Brain microvascular endothelial cell (primary cell): Measurements from ENCODE around the gene BANF2.

Experiments used
- DNase-seq: peaks from one replicate; pipeline ENCODE4 v3.0.0-alpha.2; 2020
- H3K27ac ChIP-seq: fragments of 250-450 bp; sonication (Bioruptor Pico); 2 replicates; pipeline ENCODE4 v1.5.1; 2020; ENCODE audit warnings: mild to moderate bottlenecking, moderate library complexity
- H3K27me3 ChIP-seq: fragments of 250-450 bp; sonication (Bioruptor Pico); replicated peaks from 2 replicates; pipeline ENCODE4 v1.5.1; 2020; ENCODE audit warnings: mild to moderate bottlenecking
- H3K36me3 ChIP-seq: fragments of 250-450 bp; sonication (Bioruptor Pico); replicated peaks from 2 replicates; pipeline ENCODE4 v1.5.1; 2020; ENCODE audit warnings: mild to moderate bottlenecking
- H3K4me3 ChIP-seq: 2 replicates; pipeline ENCODE4 v1.5.1; 2011; ENCODE audit warnings: low read depth, mild to moderate bottlenecking, control low read depth, low read length, moderate library complexity
- in situ Hi-C: cut with HindIII; loops from 2 replicates; pipeline ENCODE4 v1.10.0; 2017; ENCODE audit warnings: low sequenced_read_pairs, low pct_ligation_motif_present
- TF ChIP-seq, protein P1 (sequence below): IDR thresholded peaks from 2 replicates; pipeline ENCODE4 v1.5.1; 2011; ENCODE audit warnings: low read depth, mild to moderate bottlenecking, moderate library complexity, low read length, control low read depth, inconsistent platforms; ENCODE audit errors: missing control alignments

The BANF2 gene

DNA sequence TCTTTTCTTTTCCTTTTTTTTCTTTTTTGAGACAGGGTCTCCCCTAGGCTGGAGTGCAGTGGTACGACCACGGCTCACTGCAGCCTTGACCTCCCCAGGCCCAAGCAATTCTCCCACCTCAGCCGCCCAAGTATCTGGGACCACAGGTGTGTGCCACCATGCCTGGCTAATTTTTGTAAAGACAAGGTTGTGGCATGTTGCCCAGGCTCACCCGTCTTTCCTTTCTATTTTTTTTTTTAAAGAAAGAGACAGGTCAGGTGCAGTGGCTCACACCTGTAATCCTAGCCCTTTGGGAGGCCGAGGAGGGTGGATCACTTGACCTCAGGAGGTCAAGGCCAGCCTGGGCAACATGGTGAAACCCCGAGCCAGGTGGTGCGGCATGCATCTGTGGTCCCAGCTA is 16.6 kb downstream of the BANF2 start:
- Histone ChIP-seq H3K27me3 (no peaks in the 10 kb centered on the region), H3K27ac (no peak overlapping the region), H3K4me3 (no peak overlapping the region), H3K36me3 (no peaks in the 10 kb centered on the region)
- TF ChIP-seq, protein P1, sequence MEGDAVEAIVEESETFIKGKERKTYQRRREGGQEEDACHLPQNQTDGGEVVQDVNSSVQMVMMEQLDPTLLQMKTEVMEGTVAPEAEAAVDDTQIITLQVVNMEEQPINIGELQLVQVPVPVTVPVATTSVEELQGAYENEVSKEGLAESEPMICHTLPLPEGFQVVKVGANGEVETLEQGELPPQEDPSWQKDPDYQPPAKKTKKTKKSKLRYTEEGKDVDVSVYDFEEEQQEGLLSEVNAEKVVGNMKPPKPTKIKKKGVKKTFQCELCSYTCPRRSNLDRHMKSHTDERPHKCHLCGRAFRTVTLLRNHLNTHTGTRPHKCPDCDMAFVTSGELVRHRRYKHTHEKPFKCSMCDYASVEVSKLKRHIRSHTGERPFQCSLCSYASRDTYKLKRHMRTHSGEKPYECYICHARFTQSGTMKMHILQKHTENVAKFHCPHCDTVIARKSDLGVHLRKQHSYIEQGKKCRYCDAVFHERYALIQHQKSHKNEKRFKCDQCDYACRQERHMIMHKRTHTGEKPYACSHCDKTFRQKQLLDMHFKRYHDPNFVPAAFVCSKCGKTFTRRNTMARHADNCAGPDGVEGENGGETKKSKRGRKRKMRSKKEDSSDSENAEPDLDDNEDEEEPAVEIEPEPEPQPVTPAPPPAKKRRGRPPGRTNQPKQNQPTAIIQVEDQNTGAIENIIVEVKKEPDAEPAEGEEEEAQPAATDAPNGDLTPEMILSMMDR, result no peak
- no peak for DNase-seq
- in situ Hi-C loops, result no loop called here

DNA sequence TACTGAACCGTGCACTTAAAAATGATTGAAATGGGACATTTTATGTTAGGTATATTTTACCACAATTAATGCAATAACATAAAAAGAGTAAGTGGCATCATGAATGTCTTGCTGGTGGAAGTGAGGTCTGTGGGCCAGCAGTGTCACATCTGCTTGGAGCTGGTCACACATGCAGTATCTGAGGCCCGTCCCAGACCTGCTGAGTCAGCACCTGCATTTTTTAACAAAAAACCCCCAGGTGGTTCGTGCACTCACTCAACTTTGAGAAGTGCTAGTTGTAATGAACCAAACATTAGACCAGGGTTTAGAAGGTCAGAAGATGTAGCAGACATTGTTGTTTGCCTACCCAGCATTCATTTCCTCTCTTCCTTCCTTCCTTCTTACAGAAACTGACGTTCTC is 21.0 kb downstream of the BANF2 start:
- H3K27ac ChIP-seq, result no peak overlapping the region
- no peak overlapping the region for H3K4me3 ChIP-seq
- in situ Hi-C loops, result no loop called here
- no peak for DNase-seq
- no peaks in the 10 kb centered on the region for H3K27me3 ChIP-seq
- no peaks in the 10 kb centered on the region for H3K36me3 ChIP-seq
- TF ChIP-seq, protein P1, result no peak

DNA sequence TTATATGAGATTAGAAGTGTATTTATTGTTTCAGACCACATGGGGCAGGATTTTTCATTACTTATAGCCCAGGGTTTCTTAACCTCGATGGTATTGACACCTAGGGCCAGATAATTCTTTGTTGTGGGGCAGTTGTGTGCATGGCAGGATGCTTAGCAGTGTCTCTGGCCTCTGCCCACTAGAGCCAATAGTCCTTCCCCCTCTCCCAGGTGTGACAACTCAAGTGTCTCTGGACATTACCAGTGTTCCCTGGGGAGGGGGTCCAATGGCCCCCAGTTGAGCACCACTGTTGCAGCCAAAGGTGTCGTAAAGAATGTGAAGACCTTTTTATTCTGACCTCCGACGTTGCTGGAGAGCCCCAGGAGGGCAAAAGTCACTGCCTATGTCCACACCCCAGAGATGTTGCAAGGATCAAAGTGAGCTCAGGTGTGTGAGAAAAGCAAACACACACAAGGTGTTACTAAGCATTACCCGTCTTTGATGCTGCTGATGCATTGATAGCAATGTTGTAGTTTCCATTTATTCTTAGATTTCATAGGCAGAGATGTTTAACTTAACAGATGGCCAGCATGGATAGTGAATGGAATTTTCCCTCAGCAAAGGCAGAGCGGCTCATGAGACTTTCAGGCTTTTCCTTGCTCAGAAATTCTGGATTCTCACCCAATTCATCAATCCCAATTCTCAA is 22.2 kb downstream of the BANF2 start:
- Histone ChIP-seq H3K27me3 (no peaks in the 10 kb centered on the region), H3K36me3 (no peaks in the 10 kb centered on the region), H3K27ac (no peak overlapping the region), H3K4me3 (no peak overlapping the region)
- DNase-seq, result no peak
- TF ChIP-seq, protein P1, result peak; percentile 36
- in situ Hi-C loops, result no loop called here

DNA sequence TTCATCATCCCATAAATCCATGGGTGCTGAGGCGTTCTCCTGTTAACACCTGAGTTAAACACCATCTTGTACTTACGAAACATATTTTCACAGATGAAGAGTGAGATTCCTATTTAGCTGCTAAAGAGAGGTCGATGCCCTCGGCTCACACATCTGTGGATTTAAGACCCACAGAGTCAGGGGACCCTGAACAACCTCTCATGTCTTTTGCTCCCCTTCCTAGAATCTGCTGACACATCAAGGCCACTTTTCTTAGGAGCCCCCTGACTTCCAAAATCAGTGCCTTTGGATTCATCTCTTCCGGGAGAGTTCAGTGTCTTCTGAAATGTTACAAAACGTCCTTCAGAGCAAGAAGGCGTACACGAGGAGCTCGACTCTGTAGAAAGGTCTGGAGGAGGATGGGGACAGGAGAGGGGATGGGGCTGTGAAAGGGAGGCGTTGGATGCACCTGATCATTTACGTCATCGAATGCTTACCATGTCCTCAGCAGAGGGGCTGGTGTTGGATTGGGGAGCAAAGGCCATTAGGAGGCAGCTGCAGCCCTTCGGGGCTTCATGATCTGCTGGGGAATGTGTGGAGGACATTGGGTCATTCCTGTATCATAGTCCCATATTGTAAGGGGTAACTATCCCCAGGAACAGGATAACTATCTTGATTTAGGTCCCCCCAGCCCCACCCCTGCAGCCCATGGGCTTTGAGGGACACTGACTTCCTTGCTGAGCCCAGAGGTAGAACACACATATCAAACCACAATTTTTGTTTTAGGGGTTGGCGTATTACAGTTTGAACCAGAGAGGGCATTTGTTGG is 22.9 kb downstream of the BANF2 start:
- Histone ChIP-seq H3K27me3 (no peaks in the 10 kb centered on the region), H3K36me3 (no peaks in the 10 kb centered on the region), H3K27ac (no peak overlapping the region), H3K4me3 (no peak overlapping the region)
- TF ChIP-seq, protein P1, result no peak
- no peak for DNase-seq
- in situ Hi-C loops, result no loop called here

DNA sequence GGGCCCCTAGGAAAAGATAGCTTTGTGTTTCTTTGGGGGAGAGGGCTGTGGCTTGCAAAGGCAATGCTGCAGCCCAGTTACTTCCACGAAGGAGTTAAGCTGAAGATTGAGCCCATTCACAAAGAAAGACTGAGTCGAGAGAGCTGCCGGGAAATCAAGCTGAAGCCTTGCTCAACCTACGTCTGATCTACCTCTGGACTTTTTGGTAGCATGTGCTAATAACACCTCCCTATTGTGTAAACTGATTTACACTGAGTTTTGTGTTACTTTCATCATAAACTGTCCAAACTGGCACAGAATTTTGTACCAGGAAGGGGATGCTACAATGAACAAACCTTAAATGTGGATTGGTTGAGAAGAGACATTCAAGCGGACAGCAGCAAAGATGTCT is 23.5 kb downstream of the BANF2 start:
- TF ChIP-seq, protein P1, result no peak
- in situ Hi-C loops, result no loop called here
- Histone ChIP-seq H3K4me3 (no peak overlapping the region), H3K27ac (no peak overlapping the region), H3K36me3 (no peaks in the 10 kb centered on the region), H3K27me3 (no peaks in the 10 kb centered on the region)
- DNase-seq, result no peak
